ENCODE measurements around the gene LPAR1. TPM values are rescaled to one million over a fixed set of nuclear protein-coding genes. Genes with fewer than 3 reads are reported as not detected.

Gene LPAR1
- total RNA-seq, 5 donors from 2014 or later (not counting 1 experiment from before 2014, with no cell fraction given): 0.26 to 0.47 (median 0.41) TPM; not detected in 2

GRCh38 chr9:110997847-110998246 is 40.4 kb downstream of the LPAR1 start:
- WGBS (ENCODE audit: insufficient coverage): no CpG with 5 or more reads among the region's 1 CpG
- ChIA-PET CTCF (no interaction called here), POLR2A (no interaction called here)
- Mint-ChIP-seq H3K4me1 (no peaks in the 10 kb centered on the region), H3K4me3 (no peak overlapping the region), H3K36me3 (no peaks in the 10 kb centered on the region), H3K9me3 (no peaks in the 10 kb centered on the region), H3K27me3 (no peaks in the 10 kb centered on the region), H3K27ac (no peak overlapping the region)
- Histone ChIP-seq H3K36me3 (ENCODE audit: control insufficient read depth in 2 of 2, extremely low read depth in 1 of 2, insufficient read depth in 1 of 2, low read length in 1 of 2) (no peaks in the 10 kb centered on the region), H3K4me1 (ENCODE audit: control insufficient read depth in 1 of 2, extremely low read depth in 1 of 2, insufficient read depth in 2 of 2, low read length in 2 of 2) (no peaks in the 10 kb centered on the region), H3K27me3 (replicated peaks in 1 of 2; ENCODE audit: control insufficient read depth in 2 of 2, extremely low read depth in 1 of 2, insufficient read depth in 2 of 2, low read length in 1 of 2) (peaks cover 0 to 2% of the 10 kb centered on the region in 2 experiments), H3K4me3 (ENCODE audit: control insufficient read depth in 1 of 2, extremely low read depth in 1 of 2, low read length in 1 of 2) (no peak overlapping the region), H3K27ac (ENCODE audit: low read length) (no peak overlapping the region), H3K9me3 (no peaks in the 10 kb centered on the region)
- ATAC-seq (replicated peaks in 1 of 4) (no peak), DNase-seq (no peak)

DNA sequence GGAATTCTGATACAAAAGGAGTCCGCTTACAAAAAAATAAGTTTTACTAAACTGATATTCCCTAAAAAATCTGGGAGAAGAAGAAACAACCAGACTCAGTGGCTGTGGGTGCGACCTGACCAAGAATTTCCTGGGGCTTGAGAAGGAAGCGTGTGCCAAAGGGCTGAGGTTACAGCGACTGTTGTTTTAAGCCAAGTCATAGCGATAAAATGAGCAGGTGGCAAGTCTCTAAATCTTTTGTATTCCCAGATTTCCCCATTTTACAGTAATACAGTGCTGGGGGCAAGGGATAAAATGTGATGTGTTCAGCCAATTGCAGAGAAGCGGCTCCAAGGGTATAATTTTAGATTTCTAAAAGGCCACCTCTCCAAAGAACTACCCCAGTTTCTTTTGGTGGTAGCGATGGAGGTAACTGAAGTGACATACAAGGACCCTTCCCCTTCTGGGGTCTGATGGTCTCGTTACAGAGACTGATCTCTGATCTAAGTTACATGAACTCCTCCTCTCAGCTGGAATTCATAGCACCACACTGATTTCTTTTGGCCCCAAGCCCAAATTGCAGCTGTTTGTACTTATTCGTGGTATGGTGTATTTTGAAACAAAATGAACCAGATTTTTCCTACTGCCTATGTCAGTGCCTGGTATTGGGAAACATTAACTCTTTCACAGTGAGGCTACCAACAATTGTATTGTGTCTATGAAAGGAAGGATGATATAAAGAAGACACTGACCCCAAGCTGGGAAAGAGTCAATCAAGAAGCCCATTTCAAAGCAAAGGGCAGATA is 41.6 kb downstream of the LPAR1 start:
- Mint-ChIP-seq H3K27me3 (no peaks in the 10 kb centered on the region), H3K4me1 (no peaks in the 10 kb centered on the region), H3K36me3 (no peaks in the 10 kb centered on the region), H3K9me3 (no peaks in the 10 kb centered on the region), H3K4me3 (no peak overlapping the region), H3K27ac (no peak overlapping the region)
- DNase-seq: no peak
- Histone ChIP-seq H3K9me3 (no peaks in the 10 kb centered on the region), H3K36me3 (ENCODE audit: control insufficient read depth in 2 of 2, extremely low read depth in 1 of 2, insufficient read depth in 1 of 2, low read length in 1 of 2) (no peaks in the 10 kb centered on the region), H3K27me3 (replicated peaks in 1 of 2; ENCODE audit: control insufficient read depth in 2 of 2, extremely low read depth in 1 of 2, insufficient read depth in 2 of 2, low read length in 1 of 2) (peaks cover 0 to 2% of the 10 kb centered on the region in 2 experiments), H3K27ac (ENCODE audit: low read length) (no peak overlapping the region), H3K4me3 (ENCODE audit: control insufficient read depth in 1 of 2, extremely low read depth in 1 of 2, low read length in 1 of 2) (no peak overlapping the region), H3K4me1 (ENCODE audit: control insufficient read depth in 1 of 2, extremely low read depth in 1 of 2, insufficient read depth in 2 of 2, low read length in 2 of 2) (no peaks in the 10 kb centered on the region)
- 61% methylated on average over 2 of the region's 9 CpGs for WGBS (ENCODE audit: insufficient coverage)
- ChIA-PET CTCF (no interaction called here), POLR2A (no interaction called here)
- ATAC-seq (replicated peaks in 1 of 4): no peak

DNA sequence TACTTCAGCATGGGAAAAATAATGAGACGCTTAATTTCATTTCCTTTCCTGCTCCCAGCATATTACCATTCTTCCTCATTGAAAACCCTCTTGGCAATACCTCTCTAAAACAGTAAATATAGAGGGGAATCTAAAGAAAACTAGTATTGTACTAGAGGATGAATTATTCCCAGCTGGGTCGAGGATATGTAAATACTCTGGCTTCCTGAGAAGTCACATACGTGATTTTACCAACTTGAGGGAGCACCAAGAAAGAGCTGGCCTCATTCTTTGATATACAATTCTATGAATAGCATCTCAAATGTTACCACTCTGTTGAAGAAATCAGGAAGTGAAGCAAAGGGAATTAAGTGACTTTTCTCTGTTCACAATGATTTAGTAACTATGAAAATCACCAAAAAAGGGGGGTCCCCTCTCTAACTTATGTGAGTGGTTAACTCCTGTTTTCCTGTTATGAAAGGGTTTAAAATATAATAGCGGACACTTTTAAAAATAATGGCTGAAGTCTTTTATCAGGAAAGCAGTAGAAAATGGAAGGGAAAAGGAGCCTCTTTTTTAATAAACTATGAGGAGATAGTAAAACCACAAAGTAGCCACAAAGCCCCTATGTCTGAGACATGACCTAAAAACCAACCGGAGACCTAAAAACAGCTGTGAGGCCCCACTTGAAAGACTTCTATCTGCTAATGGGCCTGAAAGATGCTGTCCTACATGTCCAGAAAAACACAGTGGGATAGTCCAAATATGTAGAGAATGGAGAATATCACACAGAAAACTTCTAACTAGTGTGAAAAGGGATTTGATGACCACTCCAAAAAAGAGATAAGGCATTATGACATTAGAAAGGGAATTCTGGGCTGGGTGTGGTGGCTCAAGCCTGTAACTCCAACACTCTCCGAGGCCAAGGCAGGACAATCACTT is 42.6 kb downstream of the LPAR1 start:
- Histone ChIP-seq H3K9me3 (no peaks in the 10 kb centered on the region), H3K4me1 (ENCODE audit: control insufficient read depth in 1 of 2, extremely low read depth in 1 of 2, insufficient read depth in 2 of 2, low read length in 2 of 2) (no peaks in the 10 kb centered on the region), H3K27me3 (replicated peaks in 1 of 2; ENCODE audit: control insufficient read depth in 2 of 2, extremely low read depth in 1 of 2, insufficient read depth in 2 of 2, low read length in 1 of 2) (peaks cover 0 to 2% of the 10 kb centered on the region in 2 experiments), H3K36me3 (ENCODE audit: control insufficient read depth in 2 of 2, extremely low read depth in 1 of 2, insufficient read depth in 1 of 2, low read length in 1 of 2) (no peaks in the 10 kb centered on the region), H3K4me3 (ENCODE audit: control insufficient read depth in 1 of 2, extremely low read depth in 1 of 2, low read length in 1 of 2) (no peak overlapping the region), H3K27ac (ENCODE audit: low read length) (no peak overlapping the region)
- ChIA-PET POLR2A (no interaction called here), CTCF (no interaction called here)
- no peaks in the 10 kb centered on the region for H3K4me1 Mint-ChIP-seq
- no peak overlapping the region for H3K4me3 Mint-ChIP-seq
- no peak overlapping the region for H3K27ac Mint-ChIP-seq
- no peak for DNase-seq
- ATAC-seq (replicated peaks in 1 of 4): no peak
- no peaks in the 10 kb centered on the region for H3K36me3 Mint-ChIP-seq
- H3K27me3 Mint-ChIP-seq: no peaks in the 10 kb centered on the region
- WGBS (ENCODE audit: insufficient coverage): no CpG with 5 or more reads among the region's 6 CpGs
- no peaks in the 10 kb centered on the region for H3K9me3 Mint-ChIP-seq

GRCh38 chr9:110994771-110995241 is 43.5 kb downstream of the LPAR1 start:
- Histone ChIP-seq H3K4me3 (ENCODE audit: control insufficient read depth in 1 of 2, extremely low read depth in 1 of 2, low read length in 1 of 2) (no peak overlapping the region), H3K4me1 (ENCODE audit: control insufficient read depth in 1 of 2, extremely low read depth in 1 of 2, insufficient read depth in 2 of 2, low read length in 2 of 2) (no peaks in the 10 kb centered on the region), H3K36me3 (ENCODE audit: control insufficient read depth in 2 of 2, extremely low read depth in 1 of 2, insufficient read depth in 1 of 2, low read length in 1 of 2) (no peaks in the 10 kb centered on the region), H3K27me3 (replicated peaks in 1 of 2; ENCODE audit: control insufficient read depth in 2 of 2, extremely low read depth in 1 of 2, insufficient read depth in 2 of 2, low read length in 1 of 2) (peaks cover 0 to 2% of the 10 kb centered on the region in 2 experiments), H3K9me3 (no peaks in the 10 kb centered on the region), H3K27ac (ENCODE audit: low read length) (no peak overlapping the region)
- ATAC-seq (replicated peaks in 1 of 4) (no peak), DNase-seq (no peak)
- Mint-ChIP-seq H3K36me3 (no peaks in the 10 kb centered on the region), H3K27ac (no peak overlapping the region), H3K27me3 (no peaks in the 10 kb centered on the region), H3K9me3 (no peaks in the 10 kb centered on the region), H3K4me3 (no peak overlapping the region), H3K4me1 (no peaks in the 10 kb centered on the region)
- CTCF ChIA-PET: no interaction called here
- POLR2A ChIA-PET: no interaction called here
- WGBS (ENCODE audit: insufficient coverage): no CpG with 5 or more reads among the region's 4 CpGs

- ChIA-PET POLR2A (no interaction called here), CTCF (no interaction called here)
- Mint-ChIP-seq H3K27ac (no peak overlapping the region), H3K4me1 (no peaks in the 10 kb centered on the region), H3K4me3 (no peak overlapping the region), H3K36me3 (no peaks in the 10 kb centered on the region), H3K9me3 (no peaks in the 10 kb centered on the region), H3K27me3 (no peaks in the 10 kb centered on the region)
- Histone ChIP-seq H3K4me1 (ENCODE audit: control insufficient read depth in 1 of 2, extremely low read depth in 1 of 2, insufficient read depth in 2 of 2, low read length in 2 of 2) (no peaks in the 10 kb centered on the region), H3K27me3 (replicated peaks in 1 of 2; ENCODE audit: control insufficient read depth in 2 of 2, extremely low read depth in 1 of 2, insufficient read depth in 2 of 2, low read length in 1 of 2) (peaks cover 0 to 2% of the 10 kb centered on the region in 2 experiments), H3K9me3 (no peaks in the 10 kb centered on the region), H3K4me3 (ENCODE audit: control insufficient read depth in 1 of 2, extremely low read depth in 1 of 2, low read length in 1 of 2) (no peak overlapping the region), H3K27ac (ENCODE audit: low read length) (no peak overlapping the region), H3K36me3 (ENCODE audit: control insufficient read depth in 2 of 2, extremely low read depth in 1 of 2, insufficient read depth in 1 of 2, low read length in 1 of 2) (no peaks in the 10 kb centered on the region)
- WGBS (ENCODE audit: insufficient coverage): no CpG with 5 or more reads among the region's 2 CpGs
- no peak for DNase-seq
- no peak for ATAC-seq (replicated peaks in 1 of 4)
Observed at GRCh38 chr9:110990481-110990880, 47.8 kb downstream of the LPAR1 start.

DNA sequence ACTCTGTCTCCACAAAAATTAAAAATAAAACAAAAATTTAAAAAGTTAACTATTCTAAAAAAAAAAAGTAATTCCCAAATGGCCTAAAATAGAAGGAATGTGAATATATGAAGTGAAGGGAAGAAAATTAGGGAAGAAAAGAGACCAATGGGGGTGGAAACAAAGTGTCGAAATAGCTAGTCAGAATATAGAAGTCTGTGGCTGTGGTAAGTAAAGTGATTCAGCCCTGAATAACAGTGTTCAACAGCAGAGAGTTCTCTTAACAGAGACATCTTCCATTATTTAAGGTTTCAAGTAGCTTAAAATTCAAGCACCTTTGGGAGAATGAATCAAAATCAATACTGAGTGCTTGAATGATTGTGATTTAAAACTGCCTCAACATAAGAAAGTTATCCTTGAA is 51.7 kb downstream of the LPAR1 start:
- H3K9me3 ChIP-seq: no peaks in the 10 kb centered on the region
- ChIA-PET CTCF (no interaction called here), POLR2A (no interaction called here)
- H3K4me3 ChIP-seq (ENCODE audit: control insufficient read depth in 1 of 2, extremely low read depth in 1 of 2, low read length in 1 of 2): no peak overlapping the region
- H3K4me1 Mint-ChIP-seq: no peaks in the 10 kb centered on the region
- H3K27me3 Mint-ChIP-seq: no peaks in the 10 kb centered on the region
- H3K36me3 ChIP-seq (ENCODE audit: control insufficient read depth in 2 of 2, extremely low read depth in 1 of 2, insufficient read depth in 1 of 2, low read length in 1 of 2): no peaks in the 10 kb centered on the region
- no peak for ATAC-seq (replicated peaks in 1 of 4)
- no CpG with 5 or more reads among the region's 1 CpG for WGBS (ENCODE audit: insufficient coverage)
- H3K4me3 Mint-ChIP-seq: no peak overlapping the region
- H3K4me1 ChIP-seq (ENCODE audit: control insufficient read depth in 1 of 2, extremely low read depth in 1 of 2, insufficient read depth in 2 of 2, low read length in 2 of 2): no peaks in the 10 kb centered on the region
- no peak overlapping the region for H3K27ac ChIP-seq (ENCODE audit: low read length)
- H3K27ac Mint-ChIP-seq: no peak overlapping the region
- peaks cover 0 to 3% (median 2%) of the 10 kb centered on the region in 3 donors for H3K9me3 Mint-ChIP-seq
- no peaks in the 10 kb centered on the region for H3K27me3 ChIP-seq (replicated peaks in 1 of 2; ENCODE audit: control insufficient read depth in 2 of 2, extremely low read depth in 1 of 2, insufficient read depth in 2 of 2, low read length in 1 of 2)
- no peaks in the 10 kb centered on the region for H3K36me3 Mint-ChIP-seq
- no peak for DNase-seq
